NT2/D1 (cell line): ENCODE results near the gene MYO1D.

Experiments used
- SUZ12 ChIP-seq: IDR thresholded peaks from 2 replicates; pipeline ENCODE4 v1.6.1; 2011; ENCODE audit not compliant: insufficient read length, insufficient read depth; ENCODE audit errors: extremely low read depth
- YY1 ChIP-seq: IDR thresholded peaks from 2 replicates; pipeline ENCODE4 v1.6.1; 2011; ENCODE audit not compliant: insufficient read length, insufficient read depth
- ZNF274 ChIP-seq: IDR thresholded peaks from 2 replicates; pipeline ENCODE4 v1.6.1; 2011; ENCODE audit warnings: mild to moderate bottlenecking, low read depth, low read length

- TF ChIP-seq SUZ12 (no peak), YY1 (no peak), ZNF274 (no peak)
Measured at GRCh38 chr17:32876417-32877163, at the start of gene MYO1D.
